Activated CD8-positive, alpha-beta memory T cell treated with anti-CD3 and anti-CD28 coated beads, Interleukin-2, amount 10 ng/mL, durations not matched to agents 7 days and 5 days (primary cell): ENCODE measurements around the gene RBM19. TPM values are rescaled to one million over a fixed set of nuclear protein-coding genes. Genes with fewer than 3 reads are reported as not detected.
"Not testable (repeated sequence)": the region's sequence is repeated elsewhere in the genome, so short reads cannot be mapped to it uniquely, and the experiment has no call there.

Source experiments
- ATAC-seq: fragments of 150-1000 bp; cut with Tn5 transposase; one replicate; pipeline ENCODE4 v1.10.0; 2021; ENCODE audit warnings: moderate library complexity
- CTCF ChIA-PET: fragments of 350-600 bp; sonication (Branson Sonifier 250); formaldehyde crosslinking; loops from one replicate; lab custom pipeline; 2021; ENCODE audit warnings: antibody characterized with exemption; lab: Charles Lee
- DNase-seq: peaks from one replicate; pipeline ENCODE4 v3.0.0-alpha.2; 2020
- H3K27ac Mint-ChIP-seq: one replicate; pipeline ENCODE4 v1.8.0; 2021; ENCODE audit warnings: mild to moderate bottlenecking, mixed read lengths
- H3K27me3 Mint-ChIP-seq: one replicate; pipeline ENCODE4 v1.8.0; 2021; ENCODE audit warnings: mixed read lengths
- H3K36me3 Mint-ChIP-seq: one replicate; pipeline ENCODE4 v1.8.0; 2021; ENCODE audit warnings: mild to moderate bottlenecking, mixed read lengths
- H3K4me1 Mint-ChIP-seq: one replicate; pipeline ENCODE4 v1.8.0; 2021; ENCODE audit warnings: mixed read lengths
- H3K4me3 Mint-ChIP-seq: one replicate; pipeline ENCODE4 v1.8.0; 2021; ENCODE audit warnings: mild to moderate bottlenecking, moderate library complexity, mixed read lengths
- H3K9me3 Mint-ChIP-seq: one replicate; pipeline ENCODE4 v1.8.0; 2022; ENCODE audit warnings: low read depth, mixed read lengths
- total RNA-seq, 2 experiments: library from RNA; stranded (reverse); gene quantifications; one replicate each; pipeline ENCODE4 v1.2.3, GENCODE V29; 2021

Gene RBM19
- total RNA-seq, 2 experiments from 2014 or later = 39.8 to 55.7 TPM

GRCh38 chr12:113818283-113818682 is 147.8 kb downstream of the RBM19 start:
- Mint-ChIP-seq H3K4me3 (no peak overlapping the region), H3K9me3 (no peaks in the 10 kb centered on the region), H3K36me3 (peaks cover 3% of the 10 kb centered on the region), H3K4me1 (no peaks in the 10 kb centered on the region), H3K27me3 (no peaks in the 10 kb centered on the region), H3K27ac (no peak overlapping the region)
- DNase-seq (no peak), ATAC-seq (no peak)
- CTCF ChIA-PET = no interaction called here

DNA sequence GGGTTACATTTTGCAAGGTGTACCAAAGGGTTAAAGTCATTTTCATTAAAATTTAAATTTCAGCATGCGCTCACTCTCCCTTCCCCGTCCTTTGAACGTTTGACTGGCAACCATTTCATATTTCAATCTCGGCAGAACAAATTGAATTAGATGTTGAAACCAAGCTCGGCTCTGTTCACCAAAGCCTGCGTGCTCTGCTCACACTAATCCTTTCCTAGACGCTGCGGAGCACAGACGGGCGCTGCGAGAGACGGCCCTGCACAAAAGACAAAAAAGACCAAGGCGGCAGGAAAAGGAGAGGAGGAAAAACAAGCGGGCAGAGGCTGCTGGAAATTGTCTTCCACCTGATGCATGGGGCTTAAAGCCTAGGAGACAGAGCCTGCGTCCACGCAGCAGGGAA is 149.3 kb downstream of the RBM19 start:
- DNase-seq (no peak), ATAC-seq (no peak)
- Mint-ChIP-seq H3K4me3 (no peak overlapping the region), H3K4me1 (no peaks in the 10 kb centered on the region), H3K27ac (no peak overlapping the region), H3K27me3 (no peaks in the 10 kb centered on the region), H3K9me3 (no peaks in the 10 kb centered on the region), H3K36me3 (peaks cover 3% of the 10 kb centered on the region)
- CTCF ChIA-PET = no interaction called here

GRCh38 chr12:113815031-113815430 is 151.1 kb downstream of the RBM19 start:
- no peaks in the 10 kb centered on the region for H3K27me3 Mint-ChIP-seq
- no peak overlapping the region for H3K27ac Mint-ChIP-seq
- no peaks in the 10 kb centered on the region for H3K9me3 Mint-ChIP-seq
- ATAC-seq (no peak), DNase-seq (no peak)
- H3K4me3 Mint-ChIP-seq = no peak overlapping the region
- H3K4me1 Mint-ChIP-seq = no peaks in the 10 kb centered on the region
- H3K36me3 Mint-ChIP-seq = peaks cover 6% of the 10 kb centered on the region
- CTCF ChIA-PET = no interaction called here

DNA sequence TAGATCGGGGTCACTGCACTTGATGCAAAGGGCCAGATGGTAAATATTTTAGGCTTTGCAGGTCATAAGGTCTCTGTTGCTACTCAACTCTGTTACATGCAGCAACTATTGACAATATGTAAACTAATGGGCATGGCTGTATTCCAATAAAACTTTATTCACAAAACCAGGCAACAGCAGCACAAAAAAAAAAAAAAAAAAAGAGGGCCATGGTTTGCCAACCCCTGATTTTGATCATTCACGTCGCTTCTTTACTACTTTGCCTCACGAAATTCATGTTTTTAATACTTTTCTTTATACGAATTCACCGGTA is 152.9 kb downstream of the RBM19 start:
- Mint-ChIP-seq H3K4me1 (no peaks in the 10 kb centered on the region), H3K4me3 (no peak overlapping the region), H3K36me3 (peaks cover 6% of the 10 kb centered on the region), H3K27me3 (no peaks in the 10 kb centered on the region), H3K9me3 (no peaks in the 10 kb centered on the region), H3K27ac (no peak overlapping the region)
- CTCF ChIA-PET = no interaction called here
- no peak for DNase-seq
- no peak for ATAC-seq

- peaks cover 6% of the 10 kb centered on the region for H3K36me3 Mint-ChIP-seq
- H3K4me3 Mint-ChIP-seq = no peak overlapping the region
- no peaks in the 10 kb centered on the region for H3K27me3 Mint-ChIP-seq
- H3K9me3 Mint-ChIP-seq = no peaks in the 10 kb centered on the region
- CTCF ChIA-PET = no interaction called here
- H3K27ac Mint-ChIP-seq = no peak overlapping the region
- H3K4me1 Mint-ChIP-seq = no peaks in the 10 kb centered on the region
- ATAC-seq (no peak), DNase-seq (no peak)
Measured at GRCh38 chr12:113812411-113813228, 153.5 kb downstream of the RBM19 start.

DNA sequence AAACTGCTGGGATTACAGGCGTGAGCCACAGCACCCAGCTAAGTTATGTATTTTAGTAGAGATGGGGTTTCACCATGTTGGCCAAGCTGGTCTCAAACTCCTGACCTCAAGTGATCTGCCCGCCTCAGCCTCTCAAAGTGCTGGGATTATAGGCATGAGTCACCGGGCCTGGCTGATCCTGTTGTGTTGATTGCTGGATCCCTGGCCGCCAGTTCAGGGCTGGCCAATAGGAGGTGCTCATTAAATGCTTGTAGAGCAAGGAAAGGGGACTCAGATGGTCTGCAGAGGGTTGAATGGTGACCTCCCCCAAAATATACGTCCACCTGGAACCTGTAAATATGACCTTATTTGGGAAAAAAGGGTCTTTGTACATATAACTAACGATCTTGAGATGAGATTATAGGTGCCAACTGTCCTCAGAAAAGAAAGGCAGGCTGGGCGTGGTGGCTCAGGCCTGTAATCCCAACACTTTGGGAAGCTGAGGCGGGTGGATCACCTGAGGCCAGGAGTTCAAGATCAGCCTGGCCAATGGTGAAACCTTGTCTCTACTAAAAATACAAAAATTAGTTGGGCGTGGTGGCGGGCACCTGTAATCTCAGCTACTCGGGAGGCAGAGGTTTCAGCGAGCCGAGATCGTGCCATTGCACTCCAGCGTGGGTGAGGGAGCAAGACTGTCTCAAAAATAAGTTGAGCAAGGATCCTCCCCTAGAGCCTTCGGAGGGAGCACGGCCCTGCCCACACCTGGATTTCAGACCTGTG is 156.5 kb downstream of the RBM19 start:
- ATAC-seq, H3K27ac Mint-ChIP-seq, DNase-seq, H3K27me3 Mint-ChIP-seq, CTCF ChIA-PET, H3K9me3 Mint-ChIP-seq, H3K4me3 Mint-ChIP-seq, H3K4me1 Mint-ChIP-seq, H3K36me3 Mint-ChIP-seq: not testable (repeated sequence)

DNA sequence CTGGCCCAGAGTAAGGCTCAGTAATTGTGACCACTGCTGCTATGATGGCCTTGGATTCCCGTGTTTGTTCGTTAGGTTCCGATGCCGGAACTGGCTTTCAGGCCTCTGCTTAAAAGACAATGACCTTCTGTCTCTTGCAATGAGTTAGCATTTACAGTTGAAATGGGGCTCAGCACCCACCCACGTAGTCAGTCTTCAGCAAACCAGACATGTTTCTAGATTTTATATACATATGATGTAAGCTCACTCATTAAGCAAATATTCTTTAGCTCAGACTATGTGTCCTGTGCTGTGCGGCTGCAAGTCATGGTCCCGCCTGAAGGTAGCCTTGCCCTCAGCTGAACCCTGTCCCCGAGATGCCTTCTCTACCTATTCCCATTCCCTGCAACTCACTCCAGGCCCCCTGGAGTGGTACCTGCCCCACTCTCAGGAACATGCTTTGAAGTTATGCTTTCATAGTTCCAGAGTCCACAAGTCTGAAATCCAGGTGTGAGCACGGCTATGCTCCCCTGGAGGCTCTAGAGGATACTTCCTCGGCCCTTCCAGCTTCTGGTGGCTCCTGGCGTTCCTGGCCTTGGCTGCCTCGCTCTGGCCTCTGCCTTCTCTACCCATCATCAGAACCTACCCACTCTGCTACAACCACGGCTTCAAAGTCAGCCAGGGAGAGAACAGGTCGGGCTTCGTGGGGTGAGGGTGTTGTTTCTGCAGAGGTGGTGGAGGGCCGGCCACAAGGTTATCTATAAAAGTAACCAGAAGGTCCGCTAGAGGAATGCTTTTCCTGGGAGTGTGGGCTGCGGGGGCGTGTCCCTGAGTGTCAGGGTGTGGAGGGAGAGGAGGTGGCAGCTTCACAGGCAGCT is 157.8 kb downstream of the RBM19 start:
- no peaks in the 10 kb centered on the region for H3K27me3 Mint-ChIP-seq
- DNase-seq (no peak), ATAC-seq (no peak)
- H3K36me3 Mint-ChIP-seq = peaks cover 3% of the 10 kb centered on the region
- no peak overlapping the region for H3K4me3 Mint-ChIP-seq
- CTCF ChIA-PET = no interaction called here
- H3K27ac Mint-ChIP-seq = no peak overlapping the region
- no peaks in the 10 kb centered on the region for H3K4me1 Mint-ChIP-seq
- H3K9me3 Mint-ChIP-seq = peaks cover 9% of the 10 kb centered on the region

- Mint-ChIP-seq H3K4me1 (no peaks in the 10 kb centered on the region), H3K27ac (no peak overlapping the region), H3K27me3 (no peaks in the 10 kb centered on the region), H3K9me3 (peaks cover 9% of the 10 kb centered on the region), H3K4me3 (no peak overlapping the region), H3K36me3 (no peaks in the 10 kb centered on the region)
- CTCF ChIA-PET = no interaction called here
- ATAC-seq (no peak), DNase-seq (no peak)
Measured at GRCh38 chr12:113805673-113806072, 160.5 kb downstream of the RBM19 start.

- ATAC-seq (no peak), DNase-seq (no peak)
- Mint-ChIP-seq H3K36me3 (no peaks in the 10 kb centered on the region), H3K4me1 (no peaks in the 10 kb centered on the region), H3K27me3 (no peaks in the 10 kb centered on the region), H3K4me3 (no peak overlapping the region), H3K9me3 (peaks cover 9% of the 10 kb centered on the region), H3K27ac (no peak overlapping the region)
- CTCF ChIA-PET = no interaction called here
Measured at GRCh38 chr12:113804961-113805600, 161.0 kb downstream of the RBM19 start.

DNA sequence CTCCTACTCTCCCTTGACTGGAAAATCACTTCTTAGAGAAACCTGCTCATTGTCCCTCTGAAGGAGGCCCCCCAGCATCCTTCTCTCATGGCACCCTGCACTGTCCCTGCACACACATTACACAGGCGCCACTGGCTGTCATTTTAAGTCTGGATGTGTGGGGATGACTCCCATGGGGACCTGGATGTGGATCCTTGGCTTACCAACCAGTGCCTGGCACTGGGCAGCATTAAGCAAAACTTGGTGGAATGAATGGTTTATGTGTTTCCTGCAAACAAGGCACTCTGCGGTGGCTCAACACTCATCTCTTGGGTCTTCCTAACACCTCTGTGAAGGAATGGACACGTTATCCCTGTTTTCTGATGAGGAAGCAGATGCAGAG is 162.4 kb downstream of the RBM19 start:
- no peaks in the 10 kb centered on the region for H3K36me3 Mint-ChIP-seq
- CTCF ChIA-PET = no interaction called here
- DNase-seq = no peak

GRCh38 chr12:113802966-113803758 is 163.0 kb downstream of the RBM19 start:
- ATAC-seq (no peak), DNase-seq (no peak)
- H3K27ac Mint-ChIP-seq = no peak overlapping the region
- peaks cover 9% of the 10 kb centered on the region for H3K9me3 Mint-ChIP-seq
- no peaks in the 10 kb centered on the region for H3K27me3 Mint-ChIP-seq
- CTCF ChIA-PET = no interaction called here
- no peak overlapping the region for H3K4me3 Mint-ChIP-seq
- no peaks in the 10 kb centered on the region for H3K4me1 Mint-ChIP-seq
- H3K36me3 Mint-ChIP-seq = no peaks in the 10 kb centered on the region

More for the DNA sequence above, 162.4 kb downstream of the RBM19 start:
- no peaks in the 10 kb centered on the region for H3K4me1 Mint-ChIP-seq
- H3K27me3 Mint-ChIP-seq = no peaks in the 10 kb centered on the region
- no peak for ATAC-seq
- no peak overlapping the region for H3K27ac Mint-ChIP-seq
- H3K4me3 Mint-ChIP-seq = no peak overlapping the region
- H3K9me3 Mint-ChIP-seq = peaks cover 9% of the 10 kb centered on the region

DNA sequence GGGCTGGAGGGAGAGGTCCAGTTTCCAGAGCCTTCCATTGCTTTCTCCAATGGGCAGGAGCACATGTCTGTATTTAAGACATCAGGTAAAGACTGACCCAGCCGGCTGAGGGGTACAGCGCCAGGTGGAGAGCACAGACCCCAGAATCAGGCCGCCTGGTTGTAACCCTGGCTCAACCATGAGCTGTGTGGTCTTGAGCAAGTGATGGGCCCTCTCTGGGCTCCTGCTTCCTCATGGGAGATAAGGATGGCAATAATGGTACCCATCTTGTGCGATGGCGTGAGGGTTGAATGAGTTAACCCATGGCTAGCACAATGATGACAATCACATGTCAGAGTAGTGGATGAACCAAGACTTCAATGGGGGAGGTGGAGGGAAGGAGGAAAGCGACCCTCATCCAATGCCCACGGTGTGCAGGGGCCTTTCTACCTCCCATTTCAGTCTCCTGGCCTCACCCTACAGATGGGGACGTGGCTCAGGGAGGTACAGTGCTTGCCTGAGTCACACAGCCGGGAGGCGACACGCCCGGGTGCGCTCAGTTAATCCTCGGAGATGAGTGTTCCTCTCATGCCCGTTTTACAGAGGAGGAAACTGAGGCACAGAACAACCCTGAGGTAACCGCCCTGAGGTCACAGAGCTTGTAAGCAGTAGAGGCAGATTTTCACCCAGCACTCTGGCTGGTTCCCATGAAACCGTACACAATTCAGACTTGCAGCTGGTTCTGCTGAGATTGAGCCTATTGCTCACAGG is 163.9 kb downstream of the RBM19 start:
- CTCF ChIA-PET = no interaction called here

More for the DNA sequence above, 163.9 kb downstream of the RBM19 start:
- DNase-seq = no peak
- H3K36me3 Mint-ChIP-seq = no peaks in the 10 kb centered on the region
- no peak for ATAC-seq
- H3K27ac Mint-ChIP-seq = no peak overlapping the region
- H3K27me3 Mint-ChIP-seq = no peaks in the 10 kb centered on the region
- no peaks in the 10 kb centered on the region for H3K4me1 Mint-ChIP-seq
- peaks cover 9% of the 10 kb centered on the region for H3K9me3 Mint-ChIP-seq
- H3K4me3 Mint-ChIP-seq = no peak overlapping the region
